ENCODE measurements around the gene SLC7A6.

- TF ChIP-seq NR3C1 (IDR thresholded peaks at IDR 0.05) (no peak), FOXS1 (CRISPR knock-in tag; IDR thresholded peaks at IDR 0.05) (no peak), CHD2 (IDR thresholded peaks at IDR 0.05; ENCODE audit: low read length, partially characterized antibody) (no peak), RNF2 (IDR thresholded peaks at IDR 0.05; ENCODE audit: borderline replicate concordance, low read depth) (no peak), SMC3 (IDR thresholded peaks at IDR 0.05) (no peak), MAZ (IDR thresholded peaks at IDR 0.05; ENCODE audit: borderline replicate concordance, low read depth, low read length) (no peak), E2F6 (IDR thresholded peaks at IDR 0.05; ENCODE audit: borderline replicate concordance, low read depth) (no peak), MAX (IDR thresholded peaks at IDR 0.05) (no peak), REST (IDR thresholded peaks at IDR 0.05) (no peak), SREBF2 (IDR thresholded peaks at IDR 0.05) (no peak), GATA3 (IDR thresholded peaks at IDR 0.05; ENCODE audit: borderline replicate concordance) (no peak), CBX8 (IDR thresholded peaks at IDR 0.05) (no peak)
- TF ChIP-seq, protein P1, sequence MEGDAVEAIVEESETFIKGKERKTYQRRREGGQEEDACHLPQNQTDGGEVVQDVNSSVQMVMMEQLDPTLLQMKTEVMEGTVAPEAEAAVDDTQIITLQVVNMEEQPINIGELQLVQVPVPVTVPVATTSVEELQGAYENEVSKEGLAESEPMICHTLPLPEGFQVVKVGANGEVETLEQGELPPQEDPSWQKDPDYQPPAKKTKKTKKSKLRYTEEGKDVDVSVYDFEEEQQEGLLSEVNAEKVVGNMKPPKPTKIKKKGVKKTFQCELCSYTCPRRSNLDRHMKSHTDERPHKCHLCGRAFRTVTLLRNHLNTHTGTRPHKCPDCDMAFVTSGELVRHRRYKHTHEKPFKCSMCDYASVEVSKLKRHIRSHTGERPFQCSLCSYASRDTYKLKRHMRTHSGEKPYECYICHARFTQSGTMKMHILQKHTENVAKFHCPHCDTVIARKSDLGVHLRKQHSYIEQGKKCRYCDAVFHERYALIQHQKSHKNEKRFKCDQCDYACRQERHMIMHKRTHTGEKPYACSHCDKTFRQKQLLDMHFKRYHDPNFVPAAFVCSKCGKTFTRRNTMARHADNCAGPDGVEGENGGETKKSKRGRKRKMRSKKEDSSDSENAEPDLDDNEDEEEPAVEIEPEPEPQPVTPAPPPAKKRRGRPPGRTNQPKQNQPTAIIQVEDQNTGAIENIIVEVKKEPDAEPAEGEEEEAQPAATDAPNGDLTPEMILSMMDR (IDR thresholded peaks at IDR 0.05), result no peak
These were observed 74.9 kb downstream of the SLC7A6 start for GRCh38 chr16:68339214-68339613.
